Measurements from ENCODE around the gene AKAP12.
"Not testable (repeated sequence)": the region's sequence is repeated elsewhere in the genome, so short reads cannot be mapped to it uniquely, and the experiment has no call there.

Gene AKAP12

GRCh38 chr6:151351731-151352130, 112.0 kb downstream of the AKAP12 start:
- TF ChIP-seq, protein P1, sequence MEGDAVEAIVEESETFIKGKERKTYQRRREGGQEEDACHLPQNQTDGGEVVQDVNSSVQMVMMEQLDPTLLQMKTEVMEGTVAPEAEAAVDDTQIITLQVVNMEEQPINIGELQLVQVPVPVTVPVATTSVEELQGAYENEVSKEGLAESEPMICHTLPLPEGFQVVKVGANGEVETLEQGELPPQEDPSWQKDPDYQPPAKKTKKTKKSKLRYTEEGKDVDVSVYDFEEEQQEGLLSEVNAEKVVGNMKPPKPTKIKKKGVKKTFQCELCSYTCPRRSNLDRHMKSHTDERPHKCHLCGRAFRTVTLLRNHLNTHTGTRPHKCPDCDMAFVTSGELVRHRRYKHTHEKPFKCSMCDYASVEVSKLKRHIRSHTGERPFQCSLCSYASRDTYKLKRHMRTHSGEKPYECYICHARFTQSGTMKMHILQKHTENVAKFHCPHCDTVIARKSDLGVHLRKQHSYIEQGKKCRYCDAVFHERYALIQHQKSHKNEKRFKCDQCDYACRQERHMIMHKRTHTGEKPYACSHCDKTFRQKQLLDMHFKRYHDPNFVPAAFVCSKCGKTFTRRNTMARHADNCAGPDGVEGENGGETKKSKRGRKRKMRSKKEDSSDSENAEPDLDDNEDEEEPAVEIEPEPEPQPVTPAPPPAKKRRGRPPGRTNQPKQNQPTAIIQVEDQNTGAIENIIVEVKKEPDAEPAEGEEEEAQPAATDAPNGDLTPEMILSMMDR (IDR thresholded peaks at IDR 0.05) = no peak
- DNase-seq (ENCODE audit: low spot score) = no peak
- H3K4me3 ChIP-seq = no peak overlapping the region
- H3K27ac ChIP-seq = no peak overlapping the region

- DNase-seq (ENCODE audit: low spot score) = no peak
- Histone ChIP-seq H3K27ac (no peak overlapping the region), H3K4me3 (no peak overlapping the region)
- TF ChIP-seq, protein P1 (IDR thresholded peaks at IDR 0.05) = no peak
Measured at GRCh38 chr6:151352410-151353396, 112.9 kb downstream of the AKAP12 start.

- TF ChIP-seq, protein P1 (IDR thresholded peaks at IDR 0.05) = no peak
- Histone ChIP-seq H3K27ac (no peak overlapping the region), H3K4me3 (no peak overlapping the region)
- no peak for DNase-seq (ENCODE audit: low spot score)
Measured at GRCh38 chr6:151353795-151354194, 114.0 kb downstream of the AKAP12 start.

DNA sequence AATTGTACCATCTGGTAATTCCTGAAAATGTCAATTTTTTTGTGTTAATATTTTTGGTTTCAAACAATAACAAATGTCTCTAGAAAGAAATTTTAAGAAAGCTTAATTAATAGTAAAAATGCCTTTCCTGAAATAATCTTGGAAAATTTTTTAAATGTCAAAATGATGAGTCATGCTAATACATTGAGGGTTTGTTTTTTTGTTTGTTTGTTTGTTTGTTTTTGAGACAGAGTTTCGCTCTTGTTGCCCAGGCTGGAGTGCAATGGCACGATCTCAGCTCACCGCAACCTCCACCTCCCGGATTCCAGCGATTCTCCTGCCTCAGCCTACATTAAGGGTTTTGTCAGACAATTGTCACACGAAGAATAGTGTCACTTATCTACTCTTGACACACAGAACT, 117.2 kb downstream of the AKAP12 start:
- peak overlapping the region in 1 of 2 donors; percentile 28 for H3K27ac ChIP-seq
- DNase-seq (ENCODE audit: low spot score); H3K4me3 ChIP-seq: not testable (repeated sequence)

- no peak for DNase-seq (ENCODE audit: low spot score)
- H3K27ac ChIP-seq = no peak overlapping the region
- no peak overlapping the region for H3K4me3 ChIP-seq
- TF ChIP-seq, protein P1 (IDR thresholded peaks at IDR 0.05) = no peak
Measured at GRCh38 chr6:151357758-151358436, 118.1 kb downstream of the AKAP12 start.

DNA sequence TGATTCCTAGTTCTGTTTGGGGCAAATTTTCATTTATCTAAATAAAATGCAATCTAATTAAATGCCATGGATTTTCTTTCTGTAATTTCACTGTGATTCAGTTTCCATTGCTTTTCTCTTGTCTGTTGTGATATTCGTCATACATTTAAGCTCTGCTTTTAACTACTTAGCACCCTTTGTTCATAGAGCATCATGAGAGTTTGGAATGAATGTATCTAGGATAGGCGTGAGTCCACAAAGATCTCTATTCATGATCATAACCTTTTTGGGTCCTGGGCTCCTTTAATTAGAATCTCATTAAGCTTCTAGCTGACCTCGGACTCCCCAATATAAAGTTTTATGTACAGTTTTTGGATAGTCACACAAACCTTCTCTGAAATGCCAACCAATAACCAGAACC, 118.7 kb downstream of the AKAP12 start:
- Histone ChIP-seq H3K27ac (no peak overlapping the region), H3K4me3 (no peak overlapping the region)
- no peak for DNase-seq (ENCODE audit: low spot score)
- TF ChIP-seq, protein P1 (IDR thresholded peaks at IDR 0.05) = no peak

DNA sequence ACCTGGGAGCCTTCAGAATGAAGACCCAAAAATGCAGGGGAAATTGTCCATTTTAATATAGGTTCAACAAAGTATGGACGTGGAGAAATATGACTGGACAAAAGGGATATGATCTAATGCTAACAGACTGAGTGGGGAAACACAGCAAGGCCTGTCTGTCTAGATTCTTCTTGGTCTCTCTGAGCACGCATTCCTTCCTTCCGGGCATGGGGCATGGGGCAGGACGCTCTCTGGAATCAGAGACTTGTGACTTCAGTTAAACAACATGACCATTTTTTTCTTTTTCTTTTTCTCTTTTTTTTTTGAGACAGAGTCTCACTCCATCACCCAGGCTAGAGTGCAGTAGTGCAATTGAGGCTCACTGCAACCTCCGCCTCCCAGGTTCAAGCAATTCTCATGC, 119.7 kb downstream of the AKAP12 start:
- Histone ChIP-seq H3K27ac (no peak overlapping the region), H3K4me3 (no peak overlapping the region)
- TF ChIP-seq, protein P1 (IDR thresholded peaks at IDR 0.05) = no peak
- no peak for DNase-seq (ENCODE audit: low spot score)

All from coronary artery (tissue), 2 donors.